ENCODE measurements around the gene PDE4D. TPM values are rescaled to one million over a fixed set of nuclear protein-coding genes. Genes with fewer than 3 reads are reported as not detected.

PDE4D gene
- total and polyA plus RNA-seq, 4 donors: 12.8 to 167 (median 44.5) TPM

DNA sequence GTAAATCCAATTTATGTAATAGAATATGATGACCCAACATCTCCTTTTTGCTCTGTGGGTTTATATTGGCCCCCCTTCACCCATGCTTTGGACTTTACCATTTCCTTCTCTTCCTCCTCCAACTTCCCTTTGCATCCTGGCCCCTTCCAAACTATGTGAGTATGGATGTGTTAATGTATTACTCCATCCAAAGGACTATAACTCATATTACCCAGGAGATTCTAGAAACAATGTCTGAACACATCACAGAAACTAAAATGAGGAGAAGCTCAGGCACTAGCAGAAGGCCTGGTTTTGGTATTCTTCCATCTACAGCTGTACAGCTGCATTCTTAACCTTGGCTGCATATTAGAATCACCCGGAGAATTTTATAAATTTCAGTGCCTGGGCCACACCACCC lies 110.7 kb downstream of the PDE4D start:
- DNase-seq: no peak
- H3K36me3 ChIP-seq (ENCODE audit: control insufficient read depth in 4 of 4, insufficient read depth in 4 of 4, low read length in 4 of 4): no peaks in the 10 kb centered on the region
- 87 to 94% methylated on average over 1 of the region's 1 CpG for WGBS, 2 donors
- no peak overlapping the region for H3K4me3 ChIP-seq
- no peaks in the 10 kb centered on the region for H3K9me3 ChIP-seq (ENCODE audit: control insufficient read depth in 4 of 4, insufficient read depth in 3 of 4, low read length in 3 of 4)
- no peak overlapping the region for H3K27ac ChIP-seq (ENCODE audit: low read depth in 1 of 2, low read length in 1 of 2)
- TF ChIP-seq, protein P1, sequence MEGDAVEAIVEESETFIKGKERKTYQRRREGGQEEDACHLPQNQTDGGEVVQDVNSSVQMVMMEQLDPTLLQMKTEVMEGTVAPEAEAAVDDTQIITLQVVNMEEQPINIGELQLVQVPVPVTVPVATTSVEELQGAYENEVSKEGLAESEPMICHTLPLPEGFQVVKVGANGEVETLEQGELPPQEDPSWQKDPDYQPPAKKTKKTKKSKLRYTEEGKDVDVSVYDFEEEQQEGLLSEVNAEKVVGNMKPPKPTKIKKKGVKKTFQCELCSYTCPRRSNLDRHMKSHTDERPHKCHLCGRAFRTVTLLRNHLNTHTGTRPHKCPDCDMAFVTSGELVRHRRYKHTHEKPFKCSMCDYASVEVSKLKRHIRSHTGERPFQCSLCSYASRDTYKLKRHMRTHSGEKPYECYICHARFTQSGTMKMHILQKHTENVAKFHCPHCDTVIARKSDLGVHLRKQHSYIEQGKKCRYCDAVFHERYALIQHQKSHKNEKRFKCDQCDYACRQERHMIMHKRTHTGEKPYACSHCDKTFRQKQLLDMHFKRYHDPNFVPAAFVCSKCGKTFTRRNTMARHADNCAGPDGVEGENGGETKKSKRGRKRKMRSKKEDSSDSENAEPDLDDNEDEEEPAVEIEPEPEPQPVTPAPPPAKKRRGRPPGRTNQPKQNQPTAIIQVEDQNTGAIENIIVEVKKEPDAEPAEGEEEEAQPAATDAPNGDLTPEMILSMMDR (IDR thresholded peaks at IDR 0.05; ENCODE audit: control extremely low read depth, extremely low read depth): no peak
- H3K27me3 ChIP-seq (ENCODE audit: control insufficient read depth in 3 of 3, insufficient read depth in 3 of 3, low read length in 2 of 3): no peaks in the 10 kb centered on the region
- no peak overlapping the region for H3K9ac ChIP-seq (ENCODE audit: insufficient read depth in 1 of 2, low read length in 2 of 2)
- no peak for ATAC-seq (ENCODE audit: insufficient read depth, low FRiP score)
- no peaks in the 10 kb centered on the region for H3K4me1 ChIP-seq (ENCODE audit: control insufficient read depth in 5 of 5, insufficient read depth in 5 of 5, low read length in 5 of 5)

- no peaks in the 10 kb centered on the region for H3K36me3 ChIP-seq (ENCODE audit: control insufficient read depth in 4 of 4, insufficient read depth in 4 of 4, low read length in 4 of 4)
- no peaks in the 10 kb centered on the region for H3K4me1 ChIP-seq (ENCODE audit: control insufficient read depth in 5 of 5, insufficient read depth in 5 of 5, low read length in 5 of 5)
- DNase-seq (no peak), ATAC-seq (ENCODE audit: insufficient read depth, low FRiP score) (no peak)
- H3K27ac ChIP-seq (ENCODE audit: low read depth in 1 of 2, low read length in 1 of 2): no peak overlapping the region
- H3K9ac ChIP-seq (ENCODE audit: insufficient read depth in 1 of 2, low read length in 2 of 2): no peak overlapping the region
- H3K9me3 ChIP-seq (ENCODE audit: control insufficient read depth in 4 of 4, insufficient read depth in 3 of 4, low read length in 3 of 4): no peaks in the 10 kb centered on the region
- TF ChIP-seq, protein P1 (IDR thresholded peaks at IDR 0.05; ENCODE audit: control extremely low read depth, extremely low read depth): no peak
- 94 to 95% methylated on average over 2 of the region's 2 CpGs for WGBS, 2 donors
- no peaks in the 10 kb centered on the region for H3K27me3 ChIP-seq (ENCODE audit: control insufficient read depth in 3 of 3, insufficient read depth in 3 of 3, low read length in 2 of 3)
- no peak overlapping the region for H3K4me3 ChIP-seq
These were observed 114.1 kb downstream of the PDE4D start for GRCh38 chr5:59779453-59779852.

DNA sequence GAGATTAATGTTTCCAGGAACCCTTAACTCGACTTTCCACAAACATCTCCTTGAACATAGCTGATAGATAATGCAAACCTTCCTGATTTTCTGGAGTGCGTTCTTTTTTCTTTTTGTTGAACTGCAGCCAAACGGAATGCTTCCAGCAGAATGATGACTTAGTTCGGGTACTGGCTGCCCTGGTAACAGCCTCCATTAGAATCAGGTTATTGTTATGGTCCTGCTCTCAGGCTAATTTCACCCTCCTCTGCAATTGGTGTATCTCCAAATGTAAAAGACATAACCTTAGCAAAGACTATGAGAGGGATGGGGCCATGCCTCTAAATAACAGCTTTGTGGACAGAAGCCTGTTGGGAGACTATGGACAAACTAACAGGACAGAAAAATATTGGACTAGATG lies 116.5 kb downstream of the PDE4D start:
- Histone ChIP-seq H3K36me3 (ENCODE audit: control insufficient read depth in 4 of 4, insufficient read depth in 4 of 4, low read length in 4 of 4) (no peaks in the 10 kb centered on the region), H3K9me3 (ENCODE audit: control insufficient read depth in 4 of 4, insufficient read depth in 3 of 4, low read length in 3 of 4) (no peaks in the 10 kb centered on the region), H3K27ac (ENCODE audit: low read depth in 1 of 2, low read length in 1 of 2) (no peak overlapping the region), H3K27me3 (ENCODE audit: control insufficient read depth in 3 of 3, insufficient read depth in 3 of 3, low read length in 2 of 3) (no peaks in the 10 kb centered on the region), H3K4me1 (ENCODE audit: control insufficient read depth in 5 of 5, insufficient read depth in 5 of 5, low read length in 5 of 5) (no peaks in the 10 kb centered on the region), H3K9ac (ENCODE audit: insufficient read depth in 1 of 2, low read length in 2 of 2) (no peak overlapping the region), H3K4me3 (no peak overlapping the region)
- WGBS, 2 donors: 59 to 88% methylated on average over 4 of the region's 4 CpGs
- ATAC-seq (ENCODE audit: insufficient read depth, low FRiP score) (no peak), DNase-seq (no peak)
- TF ChIP-seq, protein P1 (IDR thresholded peaks at IDR 0.05; ENCODE audit: control extremely low read depth, extremely low read depth): no peak

GRCh38 chr5:59773294-59773693 lies 120.2 kb downstream of the PDE4D start:
- ATAC-seq (ENCODE audit: insufficient read depth, low FRiP score) (no peak), DNase-seq (no peak)
- TF ChIP-seq, protein P1 (IDR thresholded peaks at IDR 0.05; ENCODE audit: control extremely low read depth, extremely low read depth): no peak
- Histone ChIP-seq H3K4me1 (ENCODE audit: control insufficient read depth in 5 of 5, insufficient read depth in 5 of 5, low read length in 5 of 5) (peaks cover 0 to 12% (median 0%) of the 10 kb centered on the region in 5 donors), H3K4me3 (no peak overlapping the region), H3K27ac (ENCODE audit: low read depth in 1 of 2, low read length in 1 of 2) (no peak overlapping the region), H3K27me3 (ENCODE audit: control insufficient read depth in 3 of 3, insufficient read depth in 3 of 3, low read length in 2 of 3) (no peaks in the 10 kb centered on the region), H3K9me3 (ENCODE audit: control insufficient read depth in 4 of 4, insufficient read depth in 3 of 4, low read length in 3 of 4) (no peaks in the 10 kb centered on the region), H3K9ac (ENCODE audit: insufficient read depth in 1 of 2, low read length in 2 of 2) (no peak overlapping the region), H3K36me3 (ENCODE audit: control insufficient read depth in 4 of 4, insufficient read depth in 4 of 4, low read length in 4 of 4) (no peaks in the 10 kb centered on the region)

All from lung (tissue), 12 donors.